Measurements from ENCODE around the gene GPC5.

GPC5 gene

GRCh38 chr13:92804346-92804745 lies 1405.9 kb downstream of the GPC5 start:
- DNase-seq (ENCODE audit: low read depth in 1 of 2, low spot score in 1 of 2), result no peak

- DNase-seq (ENCODE audit: low read depth in 1 of 2, low spot score in 1 of 2), result no peak
Measured at GRCh38 chr13:92804926-92805325, 1406.5 kb downstream of the GPC5 start.

- no peak for DNase-seq (ENCODE audit: low read depth in 1 of 2, low spot score in 1 of 2)
Measured at GRCh38 chr13:92805766-92806165, 1407.3 kb downstream of the GPC5 start.

GRCh38 chr13:92806215-92806614 lies 1407.8 kb downstream of the GPC5 start:
- no peak for DNase-seq (ENCODE audit: low read depth in 1 of 2, low spot score in 1 of 2)

GRCh38 chr13:92807353-92807752 lies 1408.9 kb downstream of the GPC5 start:
- no peak for DNase-seq (ENCODE audit: low read depth in 1 of 2, low spot score in 1 of 2)

GRCh38 chr13:92807966-92808365 lies 1409.5 kb downstream of the GPC5 start:
- DNase-seq (ENCODE audit: low read depth in 1 of 2, low spot score in 1 of 2), result no peak

GRCh38 chr13:92821324-92821723 lies 1422.9 kb downstream of the GPC5 start:
- no peak for DNase-seq (ENCODE audit: low read depth in 1 of 2, low spot score in 1 of 2)

- no peak for DNase-seq (ENCODE audit: low read depth in 1 of 2, low spot score in 1 of 2)
Measured at GRCh38 chr13:92823059-92823458, 1424.6 kb downstream of the GPC5 start.

- no peak for DNase-seq (ENCODE audit: low read depth in 1 of 2, low spot score in 1 of 2)
Measured at GRCh38 chr13:92825938-92826596, 1427.6 kb downstream of the GPC5 start.

GRCh38 chr13:92827503-92827902 lies 1429.1 kb downstream of the GPC5 start:
- DNase-seq (ENCODE audit: low read depth in 1 of 2, low spot score in 1 of 2), result no peak

GRCh38 chr13:92829930-92830329 lies 1431.5 kb downstream of the GPC5 start:
- no peak for DNase-seq (ENCODE audit: low read depth in 1 of 2, low spot score in 1 of 2)

GRCh38 chr13:92830821-92831220 lies 1432.4 kb downstream of the GPC5 start:
- no peak for DNase-seq (ENCODE audit: low read depth in 1 of 2, low spot score in 1 of 2)

- DNase-seq (ENCODE audit: low read depth in 1 of 2, low spot score in 1 of 2), result no peak
Measured at GRCh38 chr13:92833071-92833470, 1434.7 kb downstream of the GPC5 start.

GRCh38 chr13:92836171-92836570 lies 1437.8 kb downstream of the GPC5 start:
- DNase-seq (ENCODE audit: low read depth in 1 of 2, low spot score in 1 of 2), result no peak

- no peak for DNase-seq (ENCODE audit: low read depth in 1 of 2, low spot score in 1 of 2)
Measured at GRCh38 chr13:92838786-92839185, 1440.4 kb downstream of the GPC5 start.

GRCh38 chr13:92842145-92842544 lies 1443.7 kb downstream of the GPC5 start:
- no peak for DNase-seq (ENCODE audit: low read depth in 1 of 2, low spot score in 1 of 2)

- no peak for DNase-seq (ENCODE audit: low read depth in 1 of 2, low spot score in 1 of 2)
Measured at GRCh38 chr13:92843549-92843948, 1445.1 kb downstream of the GPC5 start.

- DNase-seq (ENCODE audit: low read depth in 1 of 2, low spot score in 1 of 2), result no peak
Measured at GRCh38 chr13:92849381-92849780, 1451.0 kb downstream of the GPC5 start.

- no peak for DNase-seq (ENCODE audit: low read depth in 1 of 2, low spot score in 1 of 2)
Measured at GRCh38 chr13:92864584-92865284, 1466.3 kb downstream of the GPC5 start.

- no peak for DNase-seq (ENCODE audit: low read depth in 1 of 2, low spot score in 1 of 2)
Measured at GRCh38 chr13:92873029-92873428, 1474.6 kb downstream of the GPC5 start.

- DNase-seq (ENCODE audit: low read depth in 1 of 2, low spot score in 1 of 2), result no peak
Measured at GRCh38 chr13:92886535-92887077, 1488.2 kb downstream of the GPC5 start.

- DNase-seq (ENCODE audit: low read depth in 1 of 2, low spot score in 1 of 2), result no peak
Measured at GRCh38 chr13:92894447-92894846, 1496.0 kb downstream of the GPC5 start.

GRCh38 chr13:92896842-92897241 lies 1498.4 kb downstream of the GPC5 start:
- no peak for DNase-seq (ENCODE audit: low read depth in 1 of 2, low spot score in 1 of 2)

Measured in stimulated activated CD4-positive, alpha-beta T cell treated with anti-CD3 and anti-CD28 coated beads, Interleukin-15, amount 100 ng/mL, for 1 hour (primary cell).